ENCODE results near the gene MKKS. TPM values are rescaled to one million over a fixed set of nuclear protein-coding genes. Genes with fewer than 3 reads are reported as not detected.

MKKS gene
- total and polyA plus RNA-seq, 2 donors (not counting 1 experiment from before 2014, with no cell fraction given): 6.0 to 12.6 TPM

DNA sequence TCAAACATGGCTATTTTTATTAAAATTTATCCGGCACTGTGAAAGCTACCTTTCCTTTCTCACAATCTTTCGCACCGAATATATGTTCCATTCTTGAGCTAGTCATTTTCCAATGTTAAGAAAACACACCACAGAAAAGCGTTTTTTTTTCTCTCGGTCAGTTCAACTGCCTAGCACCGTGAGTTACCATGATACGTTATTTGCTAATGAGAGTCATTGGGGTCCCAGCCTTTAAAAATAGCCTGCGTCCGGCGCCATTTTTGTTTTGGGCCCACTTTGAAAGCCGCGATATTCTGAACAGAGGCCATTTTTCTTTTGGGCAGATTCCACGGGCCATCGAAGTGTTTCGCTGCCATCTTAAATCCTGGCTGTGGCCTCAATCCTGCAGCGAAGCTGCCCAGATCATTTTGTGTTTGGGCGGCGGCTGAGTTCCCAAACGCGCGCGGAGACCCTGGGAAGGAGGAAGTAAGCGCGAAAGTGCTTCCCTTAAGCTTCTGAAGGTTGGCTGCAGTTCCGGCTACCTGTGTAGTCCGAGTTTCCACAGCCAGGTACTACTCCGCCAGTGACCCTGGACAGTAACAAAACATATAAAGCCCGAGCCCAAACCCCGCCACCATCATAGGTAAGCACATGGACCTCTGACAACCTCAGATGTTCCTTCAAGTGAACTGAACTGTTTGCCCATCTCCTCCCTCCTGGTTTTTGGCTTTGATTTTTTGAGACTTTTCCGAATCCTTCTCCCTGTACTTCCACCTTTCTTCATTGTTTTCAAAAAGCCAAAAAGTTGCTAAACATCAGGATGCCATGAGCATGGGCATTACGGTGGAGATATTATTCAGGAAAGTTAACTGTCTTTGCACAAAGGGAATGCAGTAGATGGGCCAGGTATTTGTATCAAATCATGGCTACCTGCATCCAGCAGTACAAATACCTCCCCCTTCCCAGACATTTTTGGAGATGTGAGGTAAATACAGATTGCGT, 1.1 kb upstream of the MKKS start, which contains the start of gene SLX4IP:
SLX4IP (plus strand) TSS at position 474 of the 981 bp plus-strand sequence. CDS start 22,900 bp downstream, outside the sequence.
- peak within 1 kb of the TSS; percentile 93 for H2AFZ ChIP-seq (ENCODE audit: insufficient read depth, low read depth, low read length, poor library complexity, severe bottlenecking)
- H3K4me1 Mint-ChIP-seq: peaks cover 39% of the 10 kb centered on the region
- H3K4me1 ChIP-seq (ENCODE audit: control insufficient read depth in 2 of 2, insufficient read depth in 2 of 2, low read length in 2 of 2): peaks cover 11 to 12% of the 10 kb centered on the region in 2 donors
- peaks cover 12% of the 10 kb centered on the region for H3K79me2 ChIP-seq (ENCODE audit: control insufficient read depth, insufficient read depth, low read length)
- TF ChIP-seq EZH2 (IDR thresholded peaks at IDR 0.05; ENCODE audit: borderline replicate concordance, insufficient read depth, low read depth, low read length, poor library complexity, severe bottlenecking): no peak
- TF ChIP-seq, protein P1, sequence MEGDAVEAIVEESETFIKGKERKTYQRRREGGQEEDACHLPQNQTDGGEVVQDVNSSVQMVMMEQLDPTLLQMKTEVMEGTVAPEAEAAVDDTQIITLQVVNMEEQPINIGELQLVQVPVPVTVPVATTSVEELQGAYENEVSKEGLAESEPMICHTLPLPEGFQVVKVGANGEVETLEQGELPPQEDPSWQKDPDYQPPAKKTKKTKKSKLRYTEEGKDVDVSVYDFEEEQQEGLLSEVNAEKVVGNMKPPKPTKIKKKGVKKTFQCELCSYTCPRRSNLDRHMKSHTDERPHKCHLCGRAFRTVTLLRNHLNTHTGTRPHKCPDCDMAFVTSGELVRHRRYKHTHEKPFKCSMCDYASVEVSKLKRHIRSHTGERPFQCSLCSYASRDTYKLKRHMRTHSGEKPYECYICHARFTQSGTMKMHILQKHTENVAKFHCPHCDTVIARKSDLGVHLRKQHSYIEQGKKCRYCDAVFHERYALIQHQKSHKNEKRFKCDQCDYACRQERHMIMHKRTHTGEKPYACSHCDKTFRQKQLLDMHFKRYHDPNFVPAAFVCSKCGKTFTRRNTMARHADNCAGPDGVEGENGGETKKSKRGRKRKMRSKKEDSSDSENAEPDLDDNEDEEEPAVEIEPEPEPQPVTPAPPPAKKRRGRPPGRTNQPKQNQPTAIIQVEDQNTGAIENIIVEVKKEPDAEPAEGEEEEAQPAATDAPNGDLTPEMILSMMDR (IDR thresholded peaks at IDR 0.05): no peak
- no peaks in the 10 kb centered on the region for H3K27me3 Mint-ChIP-seq
- H3K27ac Mint-ChIP-seq: peak within 1 kb of the TSS; percentile 97
- WGBS (ENCODE audit: insufficient coverage): under 1% methylated on average over 27 of the region's 32 CpGs
- H3K9me3 Mint-ChIP-seq (ENCODE audit: insufficient read depth): no peaks in the 10 kb centered on the region
- ATAC-seq (ENCODE audit: low read depth) (peak; percentile 67), DNase-seq (peak; percentile 94)
- ChIA-PET CTCF (interaction anchor here (0.9 to 4.5 kb wide), 3 partner anchors 9 to 457 kb away, joined by 6 to 20 read pairs (median 10); no protein-coding TSS in a partner anchor), POLR2A (no interaction called here)
- H3K4me2 ChIP-seq (replicated peaks; ENCODE audit: low read depth, low read length, poor library complexity, severe bottlenecking): peak within 1 kb of the TSS; percentile 74
- H4K20me1 ChIP-seq (ENCODE audit: control insufficient read depth, insufficient read depth, low read length, poor library complexity, severe bottlenecking): no peaks in the 10 kb centered on the region
- H3K9ac ChIP-seq (ENCODE audit: low read length): peak within 1 kb of the TSS; percentile 84
- peak within 1 kb of the TSS; percentile 81 to 95 for H3K27ac ChIP-seq (ENCODE audit: low read length in 2 of 2)
- H3K27me3 ChIP-seq (replicated peaks in 1 of 4; ENCODE audit: control extremely low read depth in 1 of 4, control insufficient read depth in 3 of 4, insufficient read depth in 4 of 4, low read length in 3 of 4): no peaks in the 10 kb centered on the region
- H3K9me3 ChIP-seq (ENCODE audit: control extremely low read depth in 1 of 3, control insufficient read depth in 2 of 3, insufficient read depth in 1 of 3, low read length in 2 of 3): no peaks in the 10 kb centered on the region
- H3K4me3 ChIP-seq (ENCODE audit: control extremely low read depth in 1 of 5, extremely low read depth in 1 of 5, insufficient read depth in 1 of 5, low read depth in 2 of 5, low read length in 4 of 5): peak within 1 kb of the TSS; percentile 72 to 93 (median 73)
- no peaks in the 10 kb centered on the region for H3K36me3 ChIP-seq (replicated peaks in 1 of 2; ENCODE audit: control extremely low read depth in 1 of 2, control insufficient read depth in 1 of 2, extremely low read depth in 1 of 2, insufficient read depth in 2 of 2, low read length in 1 of 2)
- H3K4me3 Mint-ChIP-seq: peak within 1 kb of the TSS; percentile 94
- intact Hi-C loops (cut with micrococcal nuclease): loop anchor here (1.0 to 2.0 kb wide), 4 partner anchors 12 to 400 kb away; partner anchors contain the start of gene ANKEF1
